SKM-1 (cell line): Measurements from ENCODE around the gene PPP1R13B.

Source experiments
- DNase-seq: peaks from one replicate; lab custom pipeline; 2025; ENCODE audit not compliant: unreplicated experiment; lab: John Stamatoyannopoulos, UW

Gene PPP1R13B

GRCh38 chr14:103745424-103745823, 102.0 kb downstream of the PPP1R13B start:
- DNase-seq: no peak

GRCh38 chr14:103744621-103745395, 102.6 kb downstream of the PPP1R13B start:
- no peak for DNase-seq

- no peak for DNase-seq
Observed at GRCh38 chr14:103743691-103744090, 103.7 kb downstream of the PPP1R13B start.

- DNase-seq: no peak
Observed at GRCh38 chr14:103742499-103743255, 104.7 kb downstream of the PPP1R13B start.

- no peak for DNase-seq
Observed at GRCh38 chr14:103741876-103742275, 105.5 kb downstream of the PPP1R13B start.

- DNase-seq: no peak
Observed at GRCh38 chr14:103740991-103741689, 106.2 kb downstream of the PPP1R13B start.

- no peak for DNase-seq
Observed at GRCh38 chr14:103739793-103740501, 107.4 kb downstream of the PPP1R13B start.

GRCh38 chr14:103739466-103739792, 107.9 kb downstream of the PPP1R13B start:
- no peak for DNase-seq

- DNase-seq: no peak
Observed at GRCh38 chr14:103738701-103739451, 108.5 kb downstream of the PPP1R13B start.

- no peak for DNase-seq
Observed at GRCh38 chr14:103738166-103738565, 109.2 kb downstream of the PPP1R13B start.

- no peak for DNase-seq
Observed at GRCh38 chr14:103737432-103738045, 109.8 kb downstream of the PPP1R13B start.

- DNase-seq: no peak
Observed at GRCh38 chr14:103736546-103737431, 110.6 kb downstream of the PPP1R13B start.

- no peak for DNase-seq
Observed at GRCh38 chr14:103735815-103736545, 111.4 kb downstream of the PPP1R13B start.

GRCh38 chr14:103735439-103735814, 111.9 kb downstream of the PPP1R13B start:
- DNase-seq: no peak

GRCh38 chr14:103735022-103735421, 112.4 kb downstream of the PPP1R13B start:
- DNase-seq: no peak

GRCh38 chr14:103734081-103734888, 113.1 kb downstream of the PPP1R13B start:
- DNase-seq: no peak

GRCh38 chr14:103733651-103734050, 113.7 kb downstream of the PPP1R13B start:
- DNase-seq: no peak
